SU-DHL-6 (cell line): ENCODE data around the gene JADE2.

Experiments used
- CTCF ChIP-seq: fragments of 200-600 bp; sonication (generic); IDR thresholded peaks from one replicate; pipeline ENCODE4 v1.5.1; 2017; ENCODE audit warnings: antibody characterized with exemption, mild to moderate bottlenecking, low read length, moderate library complexity; ENCODE audit not compliant: insufficient read depth, poor library complexity, severe bottlenecking
- EZH2phosphoT487 ChIP-seq: fragments of 200-600 bp; sonication (generic), shearing (Covaris generic); conservative IDR thresholded peaks from 2 replicates; pipeline ENCODE4 v1.6.1; 2018; ENCODE audit warnings: mild to moderate bottlenecking, antibody characterized with exemption, low read length, moderate library complexity, mixed read lengths

DNA sequence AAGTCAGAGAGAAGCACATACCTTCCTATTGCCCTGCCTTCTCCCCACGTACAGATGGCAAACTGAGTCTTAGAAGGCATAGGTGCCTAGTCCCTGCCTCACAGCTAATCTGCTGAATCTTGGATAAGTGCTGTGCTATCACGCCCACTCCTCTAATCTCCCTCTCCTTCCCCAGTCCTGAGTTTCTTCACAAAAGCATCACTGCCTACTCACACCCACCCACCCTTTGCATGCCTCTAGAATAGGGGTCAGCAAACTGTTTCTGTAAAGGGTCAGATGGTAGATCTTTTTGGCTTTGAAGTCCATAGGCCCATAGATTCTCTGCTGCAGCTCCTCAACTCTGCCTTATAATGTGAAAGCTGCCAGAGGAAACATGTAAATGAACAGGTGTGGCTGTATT, 23.2 kb upstream of the JADE2 start:
- TF ChIP-seq CTCF (no peak), EZH2phosphoT487 (no peak)
